Measurements from ENCODE around the gene ERRFI1.
A peak's percentile ranks its signal among the peaks of the same experiment; 100 is the strongest.
"Not testable (repeated sequence)": the region's sequence is repeated elsewhere in the genome, so short reads cannot be mapped to it uniquely, and the experiment has no call there.

Gene ERRFI1

GRCh38 chr1:8026153-8026975 lies at the start of gene ERRFI1:
TSS of gene ERRFI1 (minus strand) at chr1:8026309. CDS start at chr1:8015619, 10,690 bp downstream.
- DNase-seq (ENCODE audit: low read depth in 3 of 3): peak; percentile 75 to 83 (median 83)

- DNase-seq (ENCODE audit: low read depth in 3 of 3): no peak
Observed at GRCh38 chr1:8075511-8076051, 49.5 kb upstream of the ERRFI1 start.

GRCh38 chr1:8073112-8073855 lies 47.2 kb upstream of the ERRFI1 start:
- no peak for DNase-seq (ENCODE audit: low read depth in 3 of 3)

- DNase-seq (ENCODE audit: low read depth in 3 of 3): no peak
Observed at GRCh38 chr1:8070381-8070811, 44.3 kb upstream of the ERRFI1 start.

GRCh38 chr1:8069614-8070320 lies 43.7 kb upstream of the ERRFI1 start:
- DNase-seq (ENCODE audit: low read depth in 3 of 3): not testable (repeated sequence)

- no peak for DNase-seq (ENCODE audit: low read depth in 3 of 3)
Observed at GRCh38 chr1:8065369-8065768, 39.3 kb upstream of the ERRFI1 start.

GRCh38 chr1:8063298-8064036 lies 37.4 kb upstream of the ERRFI1 start:
- DNase-seq (ENCODE audit: low read depth in 3 of 3): no peak

GRCh38 chr1:8062861-8063260 lies 36.8 kb upstream of the ERRFI1 start:
- no peak for DNase-seq (ENCODE audit: low read depth in 3 of 3)

- no peak for DNase-seq (ENCODE audit: low read depth in 3 of 3)
Observed at GRCh38 chr1:8061673-8062386, 35.7 kb upstream of the ERRFI1 start.

GRCh38 chr1:8061210-8061609 lies 35.1 kb upstream of the ERRFI1 start:
- DNase-seq (ENCODE audit: low read depth in 3 of 3): no peak

- no peak for DNase-seq (ENCODE audit: low read depth in 3 of 3)
Observed at GRCh38 chr1:8059161-8059622, 33.1 kb upstream of the ERRFI1 start.

GRCh38 chr1:8057779-8058178 lies 31.7 kb upstream of the ERRFI1 start:
- DNase-seq (ENCODE audit: low read depth in 3 of 3): not testable (repeated sequence)

GRCh38 chr1:8055973-8056372 lies 29.9 kb upstream of the ERRFI1 start:
- DNase-seq (ENCODE audit: low read depth in 3 of 3): no peak

- no peak for DNase-seq (ENCODE audit: low read depth in 3 of 3)
Observed at GRCh38 chr1:8053878-8054567, 27.9 kb upstream of the ERRFI1 start.

GRCh38 chr1:8051650-8052049 lies 25.5 kb upstream of the ERRFI1 start:
- no peak for DNase-seq (ENCODE audit: low read depth in 3 of 3)

GRCh38 chr1:8049229-8049628 lies 23.1 kb upstream of the ERRFI1 start:
- DNase-seq (ENCODE audit: low read depth in 3 of 3): not testable (repeated sequence)

- DNase-seq (ENCODE audit: low read depth in 3 of 3): no peak
Observed at GRCh38 chr1:8047686-8048445, 21.8 kb upstream of the ERRFI1 start.

- DNase-seq (ENCODE audit: low read depth in 3 of 3): no peak
Observed at GRCh38 chr1:8047112-8047511, 21.0 kb upstream of the ERRFI1 start.

- DNase-seq (ENCODE audit: low read depth in 3 of 3): no peak
Observed at GRCh38 chr1:8046391-8046790, 20.3 kb upstream of the ERRFI1 start.
